Neutrophil (primary cell): ENCODE data around the gene RNF208.

Experiments
- H3K27ac ChIP-seq: fragments of 200-600 bp; sonication (generic); 2 replicates; pipeline ENCODE4 v1.5.1; 2016; ENCODE audit warnings: mild to moderate bottlenecking, moderate library complexity
- H3K27me3 ChIP-seq: fragments of 200-600 bp; sonication (generic); 2 replicates; pipeline ENCODE4 v1.6.0; 2016; ENCODE audit warnings: mild to moderate bottlenecking
- H3K36me3 ChIP-seq: fragments of 200-600 bp; sonication (generic); 2 replicates; pipeline ENCODE4 v1.5.1; 2017
- H3K4me1 ChIP-seq, 2 experiments: fragments of 200-600 bp in 1 of 2; sonication (generic) in 1 of 2; 1 replicate in 1 of 2; 2 replicates in 1 of 2; pipeline versions ENCODE4 v1.5.1 to v1.6.1; 2013 to 2016; ENCODE audit warnings: low read depth in 1 of 2, low read length in 1 of 2, mild to moderate bottlenecking in 1 of 2, moderate library complexity in 1 of 2; ENCODE audit not compliant: control insufficient read depth in 1 of 2, insufficient read depth in 1 of 2
- H3K4me3 ChIP-seq, 2 experiments: fragments of 200-600 bp in 1 of 2; sonication (generic) in 1 of 2; 1 replicate in 1 of 2; 2 replicates in 1 of 2; pipeline ENCODE4 v1.5.1; 2013 to 2016; ENCODE audit warnings: low read depth in 1 of 2, low read length in 1 of 2, mild to moderate bottlenecking in 1 of 2, moderate library complexity in 1 of 2
- H3K9me3 ChIP-seq: fragments of 200-600 bp; sonication (generic); 2 replicates; pipeline ENCODE4 v1.5.1; 2016
- TF ChIP-seq, protein P1 (sequence below): fragments of 200-600 bp; sonication (generic); IDR thresholded peaks from 2 replicates; pipeline ENCODE4 v1.5.1; 2016; ENCODE audit warnings: antibody characterized with exemption

RNF208 gene

DNA sequence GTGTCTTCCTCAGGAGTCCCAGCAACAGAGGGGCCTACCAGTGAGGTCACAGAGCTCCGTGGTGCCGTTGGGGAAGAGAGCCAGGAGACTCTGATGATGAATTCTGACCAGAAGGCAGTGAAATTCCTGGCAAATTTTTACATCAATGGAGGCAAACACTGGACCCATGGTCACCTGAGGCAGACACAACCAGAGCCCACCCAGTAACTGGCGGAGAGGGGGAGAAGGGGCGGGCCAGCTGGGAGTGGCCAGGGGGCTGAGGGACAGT is 29.1 kb upstream of the RNF208 start, which contains the start of gene STPG3:
TSS of gene STPG3 (plus strand) at position 93 of the 268 bp plus-strand sequence. CDS start at position 94, 1 bp downstream.
- Histone ChIP-seq H3K4me1 (peaks cover 14 to 19% of the 10 kb centered on the region in 2 experiments), H3K4me3 (no peak within 1 kb of the TSS)

DNA sequence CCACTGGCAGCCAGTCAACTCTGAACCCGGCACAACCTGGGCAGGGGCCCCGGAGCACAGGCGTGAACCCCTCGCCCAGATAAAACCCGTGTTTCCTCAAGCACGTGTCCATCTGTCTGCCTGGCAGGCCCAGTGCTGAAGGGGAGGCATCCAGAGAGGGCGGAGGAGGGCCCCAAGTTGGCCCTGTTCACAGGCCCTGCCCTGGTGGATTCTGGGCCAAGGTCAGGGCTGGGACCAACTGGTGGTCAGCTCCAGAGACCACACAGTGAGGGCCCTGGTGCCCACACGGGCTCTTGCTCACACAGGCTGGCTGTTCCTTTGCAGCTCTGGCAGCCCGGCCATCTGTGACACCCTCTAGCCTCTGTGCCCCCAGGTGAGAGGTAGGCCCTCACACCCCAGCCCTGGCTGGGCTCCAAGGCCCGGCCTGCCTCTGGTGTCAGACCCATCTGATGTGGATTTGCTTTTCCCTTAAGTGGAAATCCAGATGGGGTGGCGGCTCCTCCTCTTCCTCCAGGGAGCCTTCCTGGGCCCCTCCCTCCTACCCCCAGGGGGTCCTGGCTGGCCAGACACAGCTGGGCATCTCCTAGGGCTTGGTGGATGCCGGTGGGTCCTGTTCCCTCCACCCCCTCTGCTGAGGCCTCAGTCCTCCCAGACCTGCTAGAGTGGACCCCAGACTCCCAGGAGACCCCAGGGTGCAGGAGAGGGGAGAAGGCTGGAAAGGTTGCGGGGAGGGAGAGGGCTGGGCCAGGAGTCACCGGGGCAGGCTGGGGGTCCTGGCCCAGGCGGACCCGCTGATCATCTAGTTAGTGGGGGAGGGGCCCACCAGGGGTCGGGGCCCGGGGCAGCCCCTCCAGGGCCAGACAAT is 28.5 kb upstream of the RNF208 start:
- Histone ChIP-seq H3K27ac (no peak overlapping the region), H3K4me1 (peaks cover 9 to 13% of the 10 kb centered on the region in 2 experiments), H3K36me3 (no peaks in the 10 kb centered on the region), H3K27me3 (no peaks in the 10 kb centered on the region), H3K4me3 (no peak overlapping the region), H3K9me3 (no peaks in the 10 kb centered on the region)
- TF ChIP-seq, protein P1, sequence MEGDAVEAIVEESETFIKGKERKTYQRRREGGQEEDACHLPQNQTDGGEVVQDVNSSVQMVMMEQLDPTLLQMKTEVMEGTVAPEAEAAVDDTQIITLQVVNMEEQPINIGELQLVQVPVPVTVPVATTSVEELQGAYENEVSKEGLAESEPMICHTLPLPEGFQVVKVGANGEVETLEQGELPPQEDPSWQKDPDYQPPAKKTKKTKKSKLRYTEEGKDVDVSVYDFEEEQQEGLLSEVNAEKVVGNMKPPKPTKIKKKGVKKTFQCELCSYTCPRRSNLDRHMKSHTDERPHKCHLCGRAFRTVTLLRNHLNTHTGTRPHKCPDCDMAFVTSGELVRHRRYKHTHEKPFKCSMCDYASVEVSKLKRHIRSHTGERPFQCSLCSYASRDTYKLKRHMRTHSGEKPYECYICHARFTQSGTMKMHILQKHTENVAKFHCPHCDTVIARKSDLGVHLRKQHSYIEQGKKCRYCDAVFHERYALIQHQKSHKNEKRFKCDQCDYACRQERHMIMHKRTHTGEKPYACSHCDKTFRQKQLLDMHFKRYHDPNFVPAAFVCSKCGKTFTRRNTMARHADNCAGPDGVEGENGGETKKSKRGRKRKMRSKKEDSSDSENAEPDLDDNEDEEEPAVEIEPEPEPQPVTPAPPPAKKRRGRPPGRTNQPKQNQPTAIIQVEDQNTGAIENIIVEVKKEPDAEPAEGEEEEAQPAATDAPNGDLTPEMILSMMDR, result no peak

More for the DNA sequence above, 29.1 kb upstream of the RNF208 start, which contains the start of gene STPG3:
- no peaks in the 10 kb centered on the region for H3K27me3 ChIP-seq
- no peaks in the 10 kb centered on the region for H3K9me3 ChIP-seq
- H3K36me3 ChIP-seq, result no peaks in the 10 kb centered on the region
- TF ChIP-seq, protein P1, result no peak
- no peak within 1 kb of the TSS for H3K27ac ChIP-seq

DNA sequence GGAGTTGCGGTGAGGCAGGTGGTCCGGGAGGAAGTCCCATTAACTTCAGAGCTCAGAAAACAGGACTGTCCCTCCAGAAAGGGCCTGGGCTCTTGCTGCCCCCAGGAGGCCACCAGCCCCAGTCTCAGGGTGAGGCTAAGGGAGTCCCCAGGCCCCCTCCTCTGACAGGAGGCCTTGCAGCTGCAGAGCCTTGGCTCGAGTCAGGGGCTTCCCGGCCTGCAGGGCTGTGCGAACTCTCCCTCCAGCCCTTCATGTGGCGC is 25.8 kb upstream of the RNF208 start:
- H3K27ac ChIP-seq, result no peak overlapping the region
- TF ChIP-seq, protein P1, result no peak
- no peak overlapping the region for H3K4me3 ChIP-seq
- H3K4me1 ChIP-seq, result peaks cover 15 to 16% of the 10 kb centered on the region in 2 experiments
- H3K36me3 ChIP-seq, result peaks cover 11% of the 10 kb centered on the region
- no peaks in the 10 kb centered on the region for H3K9me3 ChIP-seq
- no peaks in the 10 kb centered on the region for H3K27me3 ChIP-seq

DNA sequence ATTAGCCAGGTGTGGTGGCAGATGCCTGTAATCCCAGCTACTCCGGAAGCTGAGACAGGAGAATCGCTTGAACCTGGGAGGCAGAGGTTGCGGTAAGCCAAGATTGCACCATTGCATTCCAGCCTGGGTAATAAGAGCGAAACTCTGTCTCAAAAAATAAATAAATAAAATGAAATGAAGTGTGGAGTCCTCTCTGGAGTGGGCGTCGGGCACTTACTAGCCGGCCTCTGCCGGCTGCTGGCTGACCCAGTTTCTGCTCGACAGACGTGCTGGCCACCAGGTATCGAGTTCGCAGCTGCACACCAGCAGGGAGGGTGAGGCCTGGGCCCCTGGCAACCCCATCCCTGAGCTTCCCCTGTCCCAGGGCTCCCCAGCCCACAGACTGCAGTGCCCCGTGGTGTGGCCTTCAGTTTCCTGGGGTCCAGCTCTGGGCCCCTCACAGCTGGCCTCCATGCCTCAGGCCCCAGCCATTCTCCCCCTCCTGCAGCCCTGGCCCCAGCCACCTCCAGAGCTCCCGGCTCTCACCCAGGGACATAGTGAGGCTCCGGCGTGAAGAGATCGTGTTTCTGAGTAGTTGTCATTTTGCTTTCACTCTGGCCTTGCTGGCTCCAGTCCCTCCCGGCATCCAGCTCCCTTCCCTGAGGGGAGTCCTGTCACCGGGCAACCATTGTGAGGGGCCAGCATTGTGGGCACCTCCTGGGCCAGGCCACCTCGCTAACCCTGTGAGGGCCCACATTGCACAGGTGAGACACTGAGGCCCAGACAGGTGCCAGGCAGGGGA is 25.3 kb upstream of the RNF208 start:
- TF ChIP-seq, protein P1, result no peak
- H3K27ac ChIP-seq, result no peak overlapping the region
- H3K4me1 ChIP-seq, result peaks cover 21% of the 10 kb centered on the region in 2 experiments
- no peaks in the 10 kb centered on the region for H3K9me3 ChIP-seq
- H3K36me3 ChIP-seq, result peaks cover 16% of the 10 kb centered on the region
- H3K4me3 ChIP-seq, result no peak overlapping the region
- H3K27me3 ChIP-seq, result no peaks in the 10 kb centered on the region

DNA sequence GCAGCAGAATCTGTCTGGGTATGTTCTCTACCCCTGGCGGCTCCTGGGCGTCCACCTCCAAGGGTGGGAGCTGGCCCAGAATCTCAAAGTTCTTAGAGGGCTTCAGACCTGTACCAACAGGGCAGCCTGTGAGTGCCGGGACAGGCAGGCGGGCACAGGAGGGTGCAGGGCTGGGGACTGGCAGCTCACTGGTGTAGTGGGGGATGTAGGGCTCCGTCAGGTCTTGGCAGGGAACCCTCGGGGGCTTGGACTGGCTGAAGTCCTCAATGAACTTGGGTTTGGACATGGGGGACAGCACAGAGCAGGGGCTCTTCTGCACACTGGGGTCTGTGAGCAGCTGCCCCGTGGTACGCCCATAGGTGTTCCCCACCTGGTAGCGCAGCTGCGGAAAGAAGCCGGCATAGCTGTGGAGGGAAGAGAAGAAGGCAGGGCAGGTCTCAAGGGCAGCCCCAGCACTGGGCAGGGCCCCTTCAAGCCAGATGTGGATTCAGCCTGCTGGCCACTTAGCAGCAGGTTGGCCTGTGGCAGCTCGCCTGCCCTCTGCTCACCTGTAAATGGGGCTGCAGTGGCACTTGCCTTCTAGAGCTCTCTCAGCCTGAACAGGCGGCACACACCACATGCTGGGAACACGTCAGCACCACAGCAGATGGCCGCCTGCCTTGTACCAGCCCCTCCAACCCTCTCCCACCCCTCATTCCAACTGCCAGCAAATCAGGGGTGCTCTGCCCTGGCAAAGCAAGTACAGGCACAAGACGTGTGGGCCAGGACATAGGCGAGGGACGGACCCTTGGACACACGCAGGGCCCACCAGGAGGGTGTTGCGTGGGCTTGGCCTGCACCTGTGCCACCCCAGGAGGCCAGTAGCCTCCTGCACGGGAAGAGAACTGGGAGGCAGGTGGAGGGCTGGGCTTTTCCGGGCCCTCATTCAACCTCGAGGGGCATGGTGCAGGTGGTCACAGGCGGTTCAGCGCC is 23.7 kb upstream of the RNF208 start:
- no peaks in the 10 kb centered on the region for H3K27me3 ChIP-seq
- TF ChIP-seq, protein P1, result no peak
- no peak overlapping the region for H3K27ac ChIP-seq
- peaks cover 28 to 29% of the 10 kb centered on the region in 2 experiments for H3K4me1 ChIP-seq
- H3K36me3 ChIP-seq, result peaks cover 23% of the 10 kb centered on the region
- H3K4me3 ChIP-seq, result no peak overlapping the region
- no peaks in the 10 kb centered on the region for H3K9me3 ChIP-seq
